Skeletal muscle satellite cell (primary cell): ENCODE data around the gene ATP11A.

Source experiments
- H3K27me3 ChIP-seq: 2 replicates; pipeline ENCODE4 v1.7.0; 2013; ENCODE audit warnings: low read length; ENCODE audit not compliant: control insufficient read depth, insufficient read depth
- H3K36me3 ChIP-seq: 2 replicates; pipeline ENCODE4 v1.7.0; 2013; ENCODE audit warnings: mild to moderate bottlenecking, control low read depth, low read length; ENCODE audit not compliant: insufficient read depth
- H3K4me1 ChIP-seq: 2 replicates; pipeline ENCODE4 v1.7.0; 2013; ENCODE audit warnings: low read length; ENCODE audit not compliant: control insufficient read depth, insufficient read depth
- H3K4me2 ChIP-seq: 2 replicates; pipeline ENCODE4 v1.7.0; 2013; ENCODE audit warnings: mild to moderate bottlenecking, low read length
- H3K4me3 ChIP-seq: 2 replicates; pipeline ENCODE4 v1.7.0; 2013; ENCODE audit warnings: low read length
- H3K9ac ChIP-seq: 2 replicates; pipeline ENCODE4 v1.7.0; 2013; ENCODE audit warnings: mild to moderate bottlenecking, low read depth, low read length, moderate library complexity
- H3K9me3 ChIP-seq: replicated peaks from 2 replicates; pipeline ENCODE4 v1.7.0; 2013; ENCODE audit warnings: mild to moderate bottlenecking, control low read depth, low read length

Gene ATP11A

GRCh38 chr13:112905086-112905485 lies 215.2 kb downstream of the ATP11A start:
- no peak overlapping the region for H3K4me3 ChIP-seq
- no peaks in the 10 kb centered on the region for H3K36me3 ChIP-seq
- no peaks in the 10 kb centered on the region for H3K4me1 ChIP-seq
- peaks cover 77% of the 10 kb centered on the region for H3K27me3 ChIP-seq
- peaks cover 4% of the 10 kb centered on the region for H3K9me3 ChIP-seq
- no peak overlapping the region for H3K4me2 ChIP-seq
- H3K9ac ChIP-seq, result no peak overlapping the region

GRCh38 chr13:112905619-112905989 lies 215.8 kb downstream of the ATP11A start:
- no peaks in the 10 kb centered on the region for H3K4me1 ChIP-seq
- peaks cover 78% of the 10 kb centered on the region for H3K27me3 ChIP-seq
- no peak overlapping the region for H3K4me2 ChIP-seq
- H3K36me3 ChIP-seq, result no peaks in the 10 kb centered on the region
- H3K9me3 ChIP-seq, result peaks cover 4% of the 10 kb centered on the region
- no peak overlapping the region for H3K9ac ChIP-seq
- H3K4me3 ChIP-seq, result no peak overlapping the region

- Histone ChIP-seq H3K27me3 (peaks cover 77% of the 10 kb centered on the region), H3K4me3 (no peak overlapping the region), H3K4me1 (no peaks in the 10 kb centered on the region), H3K9me3 (peaks cover 4% of the 10 kb centered on the region), H3K36me3 (no peaks in the 10 kb centered on the region), H3K9ac (no peak overlapping the region), H3K4me2 (no peak overlapping the region)
These were observed 216.3 kb downstream of the ATP11A start for GRCh38 chr13:112905990-112906641.

- Histone ChIP-seq H3K4me1 (no peaks in the 10 kb centered on the region), H3K36me3 (no peaks in the 10 kb centered on the region)
These were observed 217.4 kb downstream of the ATP11A start for GRCh38 chr13:112907286-112907685.

GRCh38 chr13:112907871-112908331 lies 218.1 kb downstream of the ATP11A start:
- Histone ChIP-seq H3K4me1 (no peaks in the 10 kb centered on the region), H3K9ac (no peak overlapping the region), H3K36me3 (no peaks in the 10 kb centered on the region), H3K4me2 (no peak overlapping the region), H3K27me3 (peaks cover 73% of the 10 kb centered on the region), H3K4me3 (no peak overlapping the region), H3K9me3 (peaks cover 4% of the 10 kb centered on the region)

More at GRCh38 chr13:112907286-112907685, 217.4 kb downstream of the ATP11A start:
- peaks cover 4% of the 10 kb centered on the region for H3K9me3 ChIP-seq
- no peak overlapping the region for H3K4me2 ChIP-seq
- no peak overlapping the region for H3K9ac ChIP-seq
- no peak overlapping the region for H3K4me3 ChIP-seq
- peaks cover 73% of the 10 kb centered on the region for H3K27me3 ChIP-seq

GRCh38 chr13:112908342-112908741 lies 218.5 kb downstream of the ATP11A start:
- Histone ChIP-seq H3K36me3 (no peaks in the 10 kb centered on the region), H3K9ac (no peak overlapping the region), H3K4me1 (no peaks in the 10 kb centered on the region), H3K9me3 (peaks cover 4% of the 10 kb centered on the region), H3K27me3 (peaks cover 73% of the 10 kb centered on the region), H3K4me2 (no peak overlapping the region), H3K4me3 (no peak overlapping the region)

GRCh38 chr13:112910016-112910415 lies 220.2 kb downstream of the ATP11A start:
- no peak overlapping the region for H3K9ac ChIP-seq

GRCh38 chr13:112910616-112911280 lies 220.9 kb downstream of the ATP11A start:
- H3K9ac ChIP-seq, result no peak overlapping the region
- peaks cover 85% of the 10 kb centered on the region for H3K27me3 ChIP-seq
- no peaks in the 10 kb centered on the region for H3K4me1 ChIP-seq
- no peak overlapping the region for H3K4me3 ChIP-seq
- H3K9me3 ChIP-seq, result no peaks in the 10 kb centered on the region
- no peaks in the 10 kb centered on the region for H3K36me3 ChIP-seq
- H3K4me2 ChIP-seq, result no peak overlapping the region

More at GRCh38 chr13:112910016-112910415, 220.2 kb downstream of the ATP11A start:
- peaks cover 2% of the 10 kb centered on the region for H3K9me3 ChIP-seq
- no peaks in the 10 kb centered on the region for H3K36me3 ChIP-seq
- H3K4me2 ChIP-seq, result no peak overlapping the region
- H3K27me3 ChIP-seq, result peaks cover 86% of the 10 kb centered on the region
- H3K4me3 ChIP-seq, result no peak overlapping the region
- no peaks in the 10 kb centered on the region for H3K4me1 ChIP-seq

- H3K9ac ChIP-seq, result no peak overlapping the region
These were observed 221.5 kb downstream of the ATP11A start for GRCh38 chr13:112911285-112911701.

GRCh38 chr13:112911883-112912282 lies 222.0 kb downstream of the ATP11A start:
- Histone ChIP-seq H3K9me3 (no peaks in the 10 kb centered on the region), H3K4me2 (no peak overlapping the region), H3K27me3 (peaks cover 80% of the 10 kb centered on the region), H3K9ac (no peak overlapping the region), H3K36me3 (no peaks in the 10 kb centered on the region), H3K4me3 (no peak overlapping the region), H3K4me1 (no peaks in the 10 kb centered on the region)

More at GRCh38 chr13:112911285-112911701, 221.5 kb downstream of the ATP11A start:
- H3K4me3 ChIP-seq, result no peak overlapping the region
- H3K9me3 ChIP-seq, result no peaks in the 10 kb centered on the region
- peaks cover 80% of the 10 kb centered on the region for H3K27me3 ChIP-seq
- H3K36me3 ChIP-seq, result no peaks in the 10 kb centered on the region
- no peaks in the 10 kb centered on the region for H3K4me1 ChIP-seq
- H3K4me2 ChIP-seq, result no peak overlapping the region

GRCh38 chr13:112912726-112913440 lies 223.0 kb downstream of the ATP11A start:
- Histone ChIP-seq H3K36me3 (no peaks in the 10 kb centered on the region), H3K27me3 (peaks cover 80% of the 10 kb centered on the region), H3K4me1 (no peaks in the 10 kb centered on the region), H3K4me2 (no peak overlapping the region), H3K9ac (no peak overlapping the region), H3K9me3 (no peaks in the 10 kb centered on the region), H3K4me3 (no peak overlapping the region)
